ENCODE measurements around the gene SLC1A2.

The SLC1A2 gene

GRCh38 chr11:35363246-35363801 lies 56.0 kb downstream of the SLC1A2 start:
- in situ Hi-C loops (cut with MboI; ENCODE audit: low sequenced_read_pairs): no loop called here
- no peaks in the 10 kb centered on the region for H3K27me3 ChIP-seq (ENCODE audit: low read depth)
- H3K4me3 ChIP-seq: no peak overlapping the region
- no peaks in the 10 kb centered on the region for H3K36me3 ChIP-seq (replicated peaks)
- no peak for DNase-seq (ENCODE audit: low spot score in 2 of 2)
- no peaks in the 10 kb centered on the region for H3K4me1 ChIP-seq
- H3K9me3 ChIP-seq: no peaks in the 10 kb centered on the region

GRCh38 chr11:35362521-35362980 lies 56.8 kb downstream of the SLC1A2 start:
- H3K27me3 ChIP-seq (ENCODE audit: low read depth): no peaks in the 10 kb centered on the region
- in situ Hi-C loops (cut with MboI; ENCODE audit: low sequenced_read_pairs): no loop called here
- H3K36me3 ChIP-seq (replicated peaks): no peaks in the 10 kb centered on the region
- no peaks in the 10 kb centered on the region for H3K9me3 ChIP-seq
- H3K4me3 ChIP-seq: no peak overlapping the region
- DNase-seq (ENCODE audit: low spot score in 2 of 2): no peak
- no peaks in the 10 kb centered on the region for H3K4me1 ChIP-seq

GRCh38 chr11:35360055-35360530 lies 59.3 kb downstream of the SLC1A2 start:
- H3K4me1 ChIP-seq: no peaks in the 10 kb centered on the region
- no peaks in the 10 kb centered on the region for H3K36me3 ChIP-seq (replicated peaks)
- H3K27me3 ChIP-seq (ENCODE audit: low read depth): no peaks in the 10 kb centered on the region
- in situ Hi-C loops (cut with MboI; ENCODE audit: low sequenced_read_pairs): no loop called here
- no peak for DNase-seq (ENCODE audit: low spot score in 2 of 2)
- no peaks in the 10 kb centered on the region for H3K9me3 ChIP-seq
- H3K4me3 ChIP-seq: no peak overlapping the region

- no peak for DNase-seq (ENCODE audit: low spot score in 2 of 2)
- no peaks in the 10 kb centered on the region for H3K4me1 ChIP-seq
- H3K36me3 ChIP-seq (replicated peaks): no peaks in the 10 kb centered on the region
- no peaks in the 10 kb centered on the region for H3K9me3 ChIP-seq
- in situ Hi-C loops (cut with MboI; ENCODE audit: low sequenced_read_pairs): no loop called here
- H3K27me3 ChIP-seq (ENCODE audit: low read depth): no peaks in the 10 kb centered on the region
- H3K4me3 ChIP-seq: no peak overlapping the region
Observed at GRCh38 chr11:35359321-35360054, 59.9 kb downstream of the SLC1A2 start.

- DNase-seq (ENCODE audit: low spot score in 2 of 2): no peak
- no peaks in the 10 kb centered on the region for H3K27me3 ChIP-seq (ENCODE audit: low read depth)
- H3K36me3 ChIP-seq (replicated peaks): no peaks in the 10 kb centered on the region
- H3K9me3 ChIP-seq: no peaks in the 10 kb centered on the region
- in situ Hi-C loops (cut with MboI; ENCODE audit: low sequenced_read_pairs): no loop called here
- H3K4me3 ChIP-seq: no peak overlapping the region
- no peaks in the 10 kb centered on the region for H3K4me1 ChIP-seq
Observed at GRCh38 chr11:35358391-35358790, 61.0 kb downstream of the SLC1A2 start.

GRCh38 chr11:35357923-35358322 lies 61.4 kb downstream of the SLC1A2 start:
- in situ Hi-C loops (cut with MboI; ENCODE audit: low sequenced_read_pairs): no loop called here
- DNase-seq (ENCODE audit: low spot score in 2 of 2): no peak
- H3K4me3 ChIP-seq: no peak overlapping the region
- H3K4me1 ChIP-seq: no peaks in the 10 kb centered on the region
- no peaks in the 10 kb centered on the region for H3K36me3 ChIP-seq (replicated peaks)
- no peaks in the 10 kb centered on the region for H3K27me3 ChIP-seq (ENCODE audit: low read depth)
- no peaks in the 10 kb centered on the region for H3K9me3 ChIP-seq

- DNase-seq (ENCODE audit: low spot score in 2 of 2): no peak
- H3K27me3 ChIP-seq (ENCODE audit: low read depth): no peaks in the 10 kb centered on the region
- H3K36me3 ChIP-seq (replicated peaks): no peaks in the 10 kb centered on the region
- H3K4me3 ChIP-seq: no peak overlapping the region
- H3K9me3 ChIP-seq: no peaks in the 10 kb centered on the region
- in situ Hi-C loops (cut with MboI; ENCODE audit: low sequenced_read_pairs): no loop called here
- H3K4me1 ChIP-seq: no peaks in the 10 kb centered on the region
Observed at GRCh38 chr11:35355102-35355749, 64.1 kb downstream of the SLC1A2 start.

GRCh38 chr11:35354644-35355043 lies 64.7 kb downstream of the SLC1A2 start:
- H3K27me3 ChIP-seq (ENCODE audit: low read depth): no peaks in the 10 kb centered on the region
- H3K36me3 ChIP-seq (replicated peaks): no peaks in the 10 kb centered on the region
- in situ Hi-C loops (cut with MboI; ENCODE audit: low sequenced_read_pairs): no loop called here
- DNase-seq (ENCODE audit: low spot score in 2 of 2): no peak
- no peaks in the 10 kb centered on the region for H3K9me3 ChIP-seq
- H3K4me3 ChIP-seq: no peak overlapping the region
- no peaks in the 10 kb centered on the region for H3K4me1 ChIP-seq

GRCh38 chr11:35352077-35352888 lies 67.1 kb downstream of the SLC1A2 start:
- no peak for DNase-seq (ENCODE audit: low spot score in 2 of 2)
- in situ Hi-C loops (cut with MboI; ENCODE audit: low sequenced_read_pairs): no loop called here

GRCh38 chr11:35349897-35350296 lies 69.5 kb downstream of the SLC1A2 start:
- in situ Hi-C loops (cut with MboI; ENCODE audit: low sequenced_read_pairs): no loop called here
- Histone ChIP-seq H3K4me1 (no peaks in the 10 kb centered on the region), H3K9me3 (no peaks in the 10 kb centered on the region), H3K27me3 (ENCODE audit: low read depth) (no peaks in the 10 kb centered on the region), H3K36me3 (replicated peaks) (no peaks in the 10 kb centered on the region), H3K4me3 (no peak overlapping the region)
- no peak for DNase-seq (ENCODE audit: low spot score in 2 of 2)

More at GRCh38 chr11:35352077-35352888, 67.1 kb downstream of the SLC1A2 start:
- H3K4me1 ChIP-seq: no peaks in the 10 kb centered on the region
- H3K4me3 ChIP-seq: no peak overlapping the region
- H3K36me3 ChIP-seq (replicated peaks): no peaks in the 10 kb centered on the region
- no peaks in the 10 kb centered on the region for H3K27me3 ChIP-seq (ENCODE audit: low read depth)
- H3K9me3 ChIP-seq: no peaks in the 10 kb centered on the region

- Histone ChIP-seq H3K4me3 (no peak overlapping the region), H3K4me1 (no peaks in the 10 kb centered on the region), H3K9me3 (no peaks in the 10 kb centered on the region), H3K27me3 (ENCODE audit: low read depth) (no peaks in the 10 kb centered on the region), H3K36me3 (replicated peaks) (no peaks in the 10 kb centered on the region)
- in situ Hi-C loops (cut with MboI; ENCODE audit: low sequenced_read_pairs): no loop called here
- no peak for DNase-seq (ENCODE audit: low spot score in 2 of 2)
Observed at GRCh38 chr11:35348898-35349687, 70.3 kb downstream of the SLC1A2 start.

GRCh38 chr11:35347921-35348331 lies 71.4 kb downstream of the SLC1A2 start:
- Histone ChIP-seq H3K36me3 (replicated peaks) (no peaks in the 10 kb centered on the region), H3K9me3 (no peaks in the 10 kb centered on the region), H3K27me3 (ENCODE audit: low read depth) (no peaks in the 10 kb centered on the region), H3K4me3 (no peak overlapping the region), H3K4me1 (no peaks in the 10 kb centered on the region)
- DNase-seq (ENCODE audit: low spot score in 2 of 2): peak in 1 of 2 experiments; percentile 7
- in situ Hi-C loops (cut with MboI; ENCODE audit: low sequenced_read_pairs): no loop called here
